Panc1 (cell line): ENCODE measurements around the gene ELMO1. TPM values are rescaled to one million over a fixed set of nuclear protein-coding genes. Genes with fewer than 3 reads are reported as not detected.

Source experiments
- ATAC-seq: fragments of 200-7000 bp; cut with Tn5 transposase; 2 replicates; pipeline ENCODE4 v1.9.1; 2020; ENCODE audit warnings: mild to moderate bottlenecking, moderate library complexity
- BruUV-seq: library from RNA; stranded (reverse); fragments of 400-500 nt; replicated peaks from 2 replicates; lab custom pipeline; 2021; lab: Mats Ljungman, UMichigan
- CTCF ChIA-PET: fragments of 300-600 bp; sonication (Branson Sonifier 250); formaldehyde crosslinking; loops from one replicate; lab custom pipeline; 2022; ENCODE audit warnings: antibody characterized with exemption; lab: Charles Lee
- POLR2A ChIA-PET: fragments of 300-600 bp; sonication (Branson Sonifier 250); formaldehyde crosslinking; loops from one replicate; lab custom pipeline; 2022; ENCODE audit warnings: antibody characterized with exemption; lab: Charles Lee
- DNase-seq: peaks from one replicate; pipeline ENCODE4 v3.0.0-alpha.2; 2010; ENCODE audit warnings: low read depth, low spot score
- H3K27ac ChIP-seq: 2 replicates; pipeline ENCODE4 v1.5.1; 2011; ENCODE audit warnings: mild to moderate bottlenecking, low read length, inconsistent platforms
- H3K27me3 ChIP-seq: fragments of 200-500 bp; sonication (Bioruptor generic); 2 replicates; pipeline ENCODE4 v1.6.0; 2014; ENCODE audit warnings: low read length, inconsistent platforms; ENCODE audit not compliant: control insufficient read depth, insufficient read depth
- H3K36me3 ChIP-seq: fragments of 200-500 bp; sonication (Bioruptor generic); 2 replicates; pipeline ENCODE4 v1.5.1; 2014; ENCODE audit warnings: inconsistent platforms, mild to moderate bottlenecking, low read length, moderate library complexity; ENCODE audit not compliant: control insufficient read depth, insufficient read depth
- H3K4me1 ChIP-seq: 2 replicates; pipeline ENCODE4 v1.5.1; 2011; ENCODE audit warnings: inconsistent platforms, mild to moderate bottlenecking, low read length, moderate library complexity; ENCODE audit not compliant: control insufficient read depth, insufficient read depth
- H3K4me3 ChIP-seq, 2 experiments: 2 replicates each; pipeline ENCODE4 v1.5.1; 2011 to 2012; ENCODE audit warnings: low read depth in 2 of 2, low read length in 2 of 2, mild to moderate bottlenecking in 2 of 2, inconsistent platforms in 1 of 2, moderate library complexity in 1 of 2
- H3K9me3 ChIP-seq: fragments of 200-500 bp; sonication (Bioruptor generic); 2 replicates; pipeline ENCODE4 v1.5.1; 2014; ENCODE audit warnings: low read depth, mild to moderate bottlenecking, inconsistent platforms, low read length, moderate library complexity; ENCODE audit not compliant: control insufficient read depth, insufficient read depth
- POLR2AphosphoS5 ChIP-seq: IDR thresholded peaks from 2 replicates; pipeline ENCODE4 v1.6.1; 2012; ENCODE audit warnings: mild to moderate bottlenecking, low read depth, low read length, moderate library complexity
- SIN3A ChIP-seq: IDR thresholded peaks from 2 replicates; pipeline ENCODE4 v1.6.1; 2012; ENCODE audit warnings: low read depth, mild to moderate bottlenecking, low read length, moderate library complexity, borderline replicate concordance; ENCODE audit not compliant: insufficient read depth
- TCF7L2 ChIP-seq: IDR thresholded peaks from 2 replicates; pipeline ENCODE4 v1.6.1; 2011; ENCODE audit warnings: mild to moderate bottlenecking, low read depth, low read length, inconsistent platforms
- in situ Hi-C: cut with HindIII; loops from 2 replicates; pipeline ENCODE4 v1.10.0; 2016; ENCODE audit warnings: low sequenced_read_pairs, low pct_unique_long_range_greater_than_20kb
- intact Hi-C: fragments of 100-400 bp; cut with micrococcal nuclease; formaldehyde crosslinking; loops from one replicate; pipeline ENCODE4 v1.10.0; 2022; ENCODE audit not compliant: unreplicated experiment
- total RNA-seq: library from RNA; stranded (reverse); gene quantifications from one replicate; pipeline ENCODE4 v1.2.1, GENCODE V29; 2021; ENCODE audit not compliant: unreplicated experiment
- TF ChIP-seq, protein P1 (sequence below), 2 experiments: IDR thresholded peaks; 2 replicates each; pipeline ENCODE4 v1.6.1; 2011 to 2012; ENCODE audit warnings: low read depth in 2 of 2, control low read depth in 1 of 2, low read length in 1 of 2, mild to moderate bottlenecking in 1 of 2, moderate library complexity in 1 of 2; ENCODE audit not compliant: insufficient read depth in 1 of 2
- TF ChIP-seq, protein P2 (sequence below): fragments of 450-650 bp; IDR thresholded peaks from 2 replicates; pipeline ENCODE4 v1.5.1; 2017; ENCODE audit warnings: mild to moderate bottlenecking

The ELMO1 gene
- total RNA-seq, 1 experiment from 2014 or later, result 0.80 TPM

DNA sequence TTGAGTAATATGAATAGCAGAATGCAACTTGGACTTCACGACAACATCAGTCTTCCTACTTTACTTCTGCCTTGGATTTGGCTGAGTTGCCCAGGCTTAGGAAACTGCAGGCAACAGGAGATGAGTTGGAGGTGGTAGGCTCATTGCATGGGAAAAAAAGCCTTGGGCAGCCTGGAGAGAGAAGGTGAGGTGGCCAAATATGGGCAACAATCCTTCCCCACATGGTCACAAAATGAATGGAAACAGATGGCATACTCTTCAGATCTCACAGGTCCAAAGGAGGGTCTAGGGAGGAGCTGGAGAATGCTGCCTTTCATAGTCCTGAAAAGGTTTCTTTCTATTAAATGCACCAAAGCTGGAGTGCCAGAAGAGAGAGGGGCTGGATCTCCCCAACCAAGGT lies 595.7 kb downstream of the ELMO1 start:
- TF ChIP-seq, protein P1, sequence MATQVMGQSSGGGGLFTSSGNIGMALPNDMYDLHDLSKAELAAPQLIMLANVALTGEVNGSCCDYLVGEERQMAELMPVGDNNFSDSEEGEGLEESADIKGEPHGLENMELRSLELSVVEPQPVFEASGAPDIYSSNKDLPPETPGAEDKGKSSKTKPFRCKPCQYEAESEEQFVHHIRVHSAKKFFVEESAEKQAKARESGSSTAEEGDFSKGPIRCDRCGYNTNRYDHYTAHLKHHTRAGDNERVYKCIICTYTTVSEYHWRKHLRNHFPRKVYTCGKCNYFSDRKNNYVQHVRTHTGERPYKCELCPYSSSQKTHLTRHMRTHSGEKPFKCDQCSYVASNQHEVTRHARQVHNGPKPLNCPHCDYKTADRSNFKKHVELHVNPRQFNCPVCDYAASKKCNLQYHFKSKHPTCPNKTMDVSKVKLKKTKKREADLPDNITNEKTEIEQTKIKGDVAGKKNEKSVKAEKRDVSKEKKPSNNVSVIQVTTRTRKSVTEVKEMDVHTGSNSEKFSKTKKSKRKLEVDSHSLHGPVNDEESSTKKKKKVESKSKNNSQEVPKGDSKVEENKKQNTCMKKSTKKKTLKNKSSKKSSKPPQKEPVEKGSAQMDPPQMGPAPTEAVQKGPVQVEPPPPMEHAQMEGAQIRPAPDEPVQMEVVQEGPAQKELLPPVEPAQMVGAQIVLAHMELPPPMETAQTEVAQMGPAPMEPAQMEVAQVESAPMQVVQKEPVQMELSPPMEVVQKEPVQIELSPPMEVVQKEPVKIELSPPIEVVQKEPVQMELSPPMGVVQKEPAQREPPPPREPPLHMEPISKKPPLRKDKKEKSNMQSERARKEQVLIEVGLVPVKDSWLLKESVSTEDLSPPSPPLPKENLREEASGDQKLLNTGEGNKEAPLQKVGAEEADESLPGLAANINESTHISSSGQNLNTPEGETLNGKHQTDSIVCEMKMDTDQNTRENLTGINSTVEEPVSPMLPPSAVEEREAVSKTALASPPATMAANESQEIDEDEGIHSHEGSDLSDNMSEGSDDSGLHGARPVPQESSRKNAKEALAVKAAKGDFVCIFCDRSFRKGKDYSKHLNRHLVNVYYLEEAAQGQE (IDR thresholded peaks at IDR 0.05; ENCODE audit: insufficient read depth in 1 of 2, low read depth in 2 of 2, low read length in 1 of 2), result no peak
- no peak for TF ChIP-seq POLR2AphosphoS5
- TF ChIP-seq SIN3A, result no peak
- TF ChIP-seq TCF7L2, result no peak
- TF ChIP-seq, protein P2, sequence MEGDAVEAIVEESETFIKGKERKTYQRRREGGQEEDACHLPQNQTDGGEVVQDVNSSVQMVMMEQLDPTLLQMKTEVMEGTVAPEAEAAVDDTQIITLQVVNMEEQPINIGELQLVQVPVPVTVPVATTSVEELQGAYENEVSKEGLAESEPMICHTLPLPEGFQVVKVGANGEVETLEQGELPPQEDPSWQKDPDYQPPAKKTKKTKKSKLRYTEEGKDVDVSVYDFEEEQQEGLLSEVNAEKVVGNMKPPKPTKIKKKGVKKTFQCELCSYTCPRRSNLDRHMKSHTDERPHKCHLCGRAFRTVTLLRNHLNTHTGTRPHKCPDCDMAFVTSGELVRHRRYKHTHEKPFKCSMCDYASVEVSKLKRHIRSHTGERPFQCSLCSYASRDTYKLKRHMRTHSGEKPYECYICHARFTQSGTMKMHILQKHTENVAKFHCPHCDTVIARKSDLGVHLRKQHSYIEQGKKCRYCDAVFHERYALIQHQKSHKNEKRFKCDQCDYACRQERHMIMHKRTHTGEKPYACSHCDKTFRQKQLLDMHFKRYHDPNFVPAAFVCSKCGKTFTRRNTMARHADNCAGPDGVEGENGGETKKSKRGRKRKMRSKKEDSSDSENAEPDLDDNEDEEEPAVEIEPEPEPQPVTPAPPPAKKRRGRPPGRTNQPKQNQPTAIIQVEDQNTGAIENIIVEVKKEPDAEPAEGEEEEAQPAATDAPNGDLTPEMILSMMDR, result no peak
- in situ Hi-C loops (no loop called here), intact Hi-C loops (no loop called here)
- H3K4me1 ChIP-seq, result no peaks in the 10 kb centered on the region
- H3K4me3 ChIP-seq, result no peak overlapping the region
- POLR2A ChIA-PET, result no interaction called here
- no peak overlapping the region for H3K27ac ChIP-seq
- peaks cover 9% of the 10 kb centered on the region; the same call in 1 of the 2 replicates for H3K9me3 ChIP-seq
- H3K36me3 ChIP-seq, result no peaks in the 10 kb centered on the region
- CTCF ChIA-PET, result no interaction called here
- H3K27me3 ChIP-seq, result no peaks in the 10 kb centered on the region
- no peak for DNase-seq
- no TSS peak for BruUV-seq
- no peak for ATAC-seq

DNA sequence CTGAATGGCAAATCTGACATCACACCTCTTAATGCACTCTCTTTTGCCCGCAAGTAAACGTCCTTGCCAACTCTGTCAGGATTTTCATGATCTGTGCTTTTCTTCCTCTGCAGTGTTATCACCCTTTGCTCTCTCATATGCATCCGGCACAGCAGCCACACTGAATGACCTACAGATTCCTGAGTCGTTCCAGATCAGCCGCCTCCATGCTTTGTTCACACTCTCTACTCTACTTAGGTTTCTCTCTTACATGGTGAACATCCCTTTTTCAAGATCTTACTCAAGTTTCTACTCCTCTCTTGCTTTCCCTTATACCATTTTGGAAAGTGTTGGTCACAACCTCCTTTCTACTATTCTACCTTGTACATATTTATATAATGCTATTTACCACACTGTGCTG lies 596.6 kb downstream of the ELMO1 start:
- H3K9me3 ChIP-seq, result peaks cover 12% of the 10 kb centered on the region; the same call in 1 of the 2 replicates
- no peaks in the 10 kb centered on the region for H3K4me1 ChIP-seq
- ChIA-PET CTCF (no interaction called here), POLR2A (no interaction called here)
- no TSS peak for BruUV-seq
- TF ChIP-seq, protein P2, result no peak
- TF ChIP-seq, protein P1 (IDR thresholded peaks at IDR 0.05; ENCODE audit: insufficient read depth in 1 of 2, low read depth in 2 of 2, low read length in 1 of 2), result no peak
- TF ChIP-seq TCF7L2 (no peak), POLR2AphosphoS5 (no peak), SIN3A (no peak)
- intact Hi-C loops (no loop called here), in situ Hi-C loops (no loop called here)
- H3K27ac ChIP-seq, result no peak overlapping the region
- H3K27me3 ChIP-seq, result no peaks in the 10 kb centered on the region
- DNase-seq, result no peak
- H3K36me3 ChIP-seq, result no peaks in the 10 kb centered on the region
- ATAC-seq, result no peak
- H3K4me3 ChIP-seq, result no peak overlapping the region
